ENCODE data around the gene SIN3B. TPM values are rescaled to one million over a fixed set of nuclear protein-coding genes. Genes with fewer than 3 reads are reported as not detected.
"Not testable (repeated sequence)": the region's sequence is repeated elsewhere in the genome, so short reads cannot be mapped to it uniquely, and the experiment has no call there.

Gene SIN3B
- total RNA-seq, 1 donor from 2014 or later = 68.5 TPM

DNA sequence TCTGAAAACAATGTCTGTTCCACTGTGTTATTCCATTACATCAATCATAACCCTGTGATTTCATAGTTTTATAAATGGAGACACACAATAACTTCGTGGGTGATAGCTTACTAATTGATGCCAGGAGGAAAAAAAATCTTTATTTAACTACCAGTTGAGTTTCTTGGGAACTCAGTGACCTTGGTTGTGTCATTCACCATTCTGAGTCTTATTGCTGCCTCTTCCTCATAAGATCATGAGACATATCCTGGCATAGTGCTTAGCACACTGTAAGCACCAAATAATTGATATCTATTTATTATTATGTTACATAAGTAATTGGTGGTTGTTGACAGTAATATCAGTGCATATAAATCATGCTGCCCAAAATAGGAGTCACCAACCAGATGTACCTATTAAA is 39.1 kb upstream of the SIN3B start:
- TF ChIP-seq, protein P1, sequence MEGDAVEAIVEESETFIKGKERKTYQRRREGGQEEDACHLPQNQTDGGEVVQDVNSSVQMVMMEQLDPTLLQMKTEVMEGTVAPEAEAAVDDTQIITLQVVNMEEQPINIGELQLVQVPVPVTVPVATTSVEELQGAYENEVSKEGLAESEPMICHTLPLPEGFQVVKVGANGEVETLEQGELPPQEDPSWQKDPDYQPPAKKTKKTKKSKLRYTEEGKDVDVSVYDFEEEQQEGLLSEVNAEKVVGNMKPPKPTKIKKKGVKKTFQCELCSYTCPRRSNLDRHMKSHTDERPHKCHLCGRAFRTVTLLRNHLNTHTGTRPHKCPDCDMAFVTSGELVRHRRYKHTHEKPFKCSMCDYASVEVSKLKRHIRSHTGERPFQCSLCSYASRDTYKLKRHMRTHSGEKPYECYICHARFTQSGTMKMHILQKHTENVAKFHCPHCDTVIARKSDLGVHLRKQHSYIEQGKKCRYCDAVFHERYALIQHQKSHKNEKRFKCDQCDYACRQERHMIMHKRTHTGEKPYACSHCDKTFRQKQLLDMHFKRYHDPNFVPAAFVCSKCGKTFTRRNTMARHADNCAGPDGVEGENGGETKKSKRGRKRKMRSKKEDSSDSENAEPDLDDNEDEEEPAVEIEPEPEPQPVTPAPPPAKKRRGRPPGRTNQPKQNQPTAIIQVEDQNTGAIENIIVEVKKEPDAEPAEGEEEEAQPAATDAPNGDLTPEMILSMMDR (IDR thresholded peaks at IDR 0.05) = no peak
- TF ChIP-seq POLR2A (IDR thresholded peaks at IDR 0.05) = no peak
- TF ChIP-seq POLR2AphosphoS5 (IDR thresholded peaks at IDR 0.05; ENCODE audit: insufficient read depth in 1 of 2, low read depth in 1 of 2) = no peak
- no peaks in the 10 kb centered on the region for H3K4me1 ChIP-seq
- H3K9me3 ChIP-seq = peaks cover 8% of the 10 kb centered on the region
- H3K36me3 ChIP-seq = no peaks in the 10 kb centered on the region
- no peak overlapping the region for H3K4me3 ChIP-seq
- intact Hi-C loops (cut with DNase I) = no loop called here
- no peak for DNase-seq (ENCODE audit: extremely low spot score in 2 of 2)
- no peak overlapping the region for H3K27ac ChIP-seq
- H3K27me3 ChIP-seq = no peaks in the 10 kb centered on the region

DNA sequence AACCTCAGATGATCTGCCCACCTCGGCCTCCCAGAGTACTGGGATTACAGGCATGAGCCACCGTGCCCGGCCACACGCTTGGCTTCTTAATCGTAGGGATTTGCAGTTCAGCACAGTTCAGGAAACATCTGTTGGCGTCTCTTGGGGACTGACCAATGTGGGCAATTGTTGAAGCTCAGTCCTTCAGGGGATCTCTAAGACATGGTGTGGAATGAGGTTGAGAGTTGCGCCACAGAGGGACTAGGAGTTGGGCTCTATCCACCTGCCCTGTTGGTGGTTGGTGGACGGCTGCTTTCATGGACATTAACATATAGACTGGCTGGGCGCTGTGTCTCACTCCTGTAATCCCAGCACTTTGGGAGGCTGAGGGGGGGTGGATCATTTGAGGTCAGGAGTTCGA is 37.3 kb upstream of the SIN3B start:
- Histone ChIP-seq H3K4me1 (no peaks in the 10 kb centered on the region), H3K4me3 (no peak overlapping the region), H3K9me3 (peaks cover 8% of the 10 kb centered on the region), H3K36me3 (no peaks in the 10 kb centered on the region), H3K27me3 (no peaks in the 10 kb centered on the region), H3K27ac (no peak overlapping the region)
- no peak for DNase-seq (ENCODE audit: extremely low spot score in 2 of 2)
- intact Hi-C loops (cut with DNase I) = no loop called here
- TF ChIP-seq POLR2AphosphoS5 (IDR thresholded peaks at IDR 0.05; ENCODE audit: insufficient read depth in 1 of 2, low read depth in 1 of 2) = no peak
- TF ChIP-seq, protein P1 (IDR thresholded peaks at IDR 0.05) = no peak
- no peak for TF ChIP-seq POLR2A (IDR thresholded peaks at IDR 0.05)

DNA sequence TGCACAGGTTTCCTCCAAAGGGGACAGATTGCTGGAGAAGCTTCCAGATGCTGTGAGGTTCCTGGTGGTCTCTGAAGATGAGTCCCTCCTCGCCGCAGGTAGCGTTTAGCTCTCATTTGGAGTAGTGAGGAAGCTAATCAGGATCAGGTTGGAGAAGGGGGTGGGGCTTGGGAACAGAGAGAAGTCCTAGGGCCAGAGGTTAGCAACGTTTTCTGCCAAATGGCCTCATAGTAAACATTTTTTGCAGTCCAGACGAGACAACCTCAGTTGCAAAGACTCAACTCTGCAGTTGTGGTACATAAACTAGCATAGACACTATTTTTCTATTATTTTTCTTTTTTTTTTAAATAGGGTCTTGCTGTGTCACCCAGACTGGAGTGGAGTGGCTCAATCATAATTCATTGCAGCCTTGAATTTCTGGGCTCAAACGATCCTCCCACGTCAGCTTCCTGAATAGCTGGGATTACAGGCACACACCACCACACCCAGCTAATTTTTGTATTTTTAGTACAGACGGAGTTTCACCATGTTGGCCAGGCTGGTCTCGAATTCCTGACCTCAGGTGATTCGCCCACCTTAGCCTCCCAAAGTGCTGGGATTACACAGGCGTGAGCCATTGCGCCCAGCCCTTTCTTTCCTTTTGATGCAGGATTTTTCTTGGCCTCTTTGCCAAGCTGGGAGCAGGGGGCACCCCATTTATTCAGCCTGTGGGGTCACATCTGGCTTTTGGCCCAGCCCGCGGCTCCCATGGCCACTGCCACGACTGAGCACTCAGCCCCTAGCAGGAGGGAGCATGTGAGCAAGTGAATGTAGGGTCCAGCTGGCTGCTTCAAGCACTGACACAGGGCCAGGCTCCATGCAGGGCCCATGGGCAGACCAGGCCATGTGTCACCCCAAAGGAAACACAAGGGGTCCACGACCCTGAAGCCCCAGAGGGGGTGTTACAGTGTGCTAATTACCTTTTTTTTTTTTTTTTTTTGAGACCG is 34.4 kb upstream of the SIN3B start:
- no peaks in the 10 kb centered on the region for H3K9me3 ChIP-seq
- H3K27ac ChIP-seq = no peak overlapping the region
- H3K27me3 ChIP-seq = no peaks in the 10 kb centered on the region
- DNase-seq (ENCODE audit: extremely low spot score in 2 of 2) = no peak
- intact Hi-C loops (cut with DNase I) = no loop called here
- no peaks in the 10 kb centered on the region for H3K4me1 ChIP-seq
- TF ChIP-seq POLR2AphosphoS5 (IDR thresholded peaks at IDR 0.05; ENCODE audit: insufficient read depth in 1 of 2, low read depth in 1 of 2) = no peak
- no peak for TF ChIP-seq POLR2A (IDR thresholded peaks at IDR 0.05)
- TF ChIP-seq, protein P1 (IDR thresholded peaks at IDR 0.05) = no peak
- H3K36me3 ChIP-seq = no peaks in the 10 kb centered on the region
- H3K4me3 ChIP-seq = no peak overlapping the region

DNA sequence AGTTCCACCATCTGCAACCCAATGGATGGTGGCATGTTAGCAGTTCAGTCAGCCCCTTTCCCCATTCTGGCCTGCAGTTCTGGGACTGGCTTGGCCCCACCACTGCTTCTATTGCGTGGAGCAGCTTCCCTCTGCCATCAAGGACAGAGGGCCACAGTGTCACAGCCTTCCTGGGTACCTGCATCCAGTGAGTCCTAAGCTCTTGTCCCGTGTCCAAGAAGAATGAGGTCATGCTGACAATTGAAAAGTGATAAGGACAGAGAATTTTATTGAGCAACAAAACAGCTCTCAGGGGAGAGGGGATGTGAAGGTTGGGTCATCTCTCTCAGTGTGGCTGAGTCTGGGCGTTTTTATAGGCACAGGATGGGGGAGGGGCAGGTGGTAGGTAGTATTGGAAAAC is 33.5 kb upstream of the SIN3B start:
- no peak overlapping the region for H3K4me3 ChIP-seq
- H3K36me3 ChIP-seq = no peaks in the 10 kb centered on the region
- TF ChIP-seq, protein P1 (IDR thresholded peaks at IDR 0.05) = no peak
- TF ChIP-seq POLR2AphosphoS5 (IDR thresholded peaks at IDR 0.05; ENCODE audit: insufficient read depth in 1 of 2, low read depth in 1 of 2) (no peak), POLR2A (IDR thresholded peaks at IDR 0.05) (no peak)
- no peak for DNase-seq (ENCODE audit: extremely low spot score in 2 of 2)
- H3K27ac ChIP-seq = no peak overlapping the region
- no peaks in the 10 kb centered on the region for H3K4me1 ChIP-seq
- H3K9me3 ChIP-seq = no peaks in the 10 kb centered on the region
- intact Hi-C loops (cut with DNase I) = no loop called here
- H3K27me3 ChIP-seq = no peaks in the 10 kb centered on the region

DNA sequence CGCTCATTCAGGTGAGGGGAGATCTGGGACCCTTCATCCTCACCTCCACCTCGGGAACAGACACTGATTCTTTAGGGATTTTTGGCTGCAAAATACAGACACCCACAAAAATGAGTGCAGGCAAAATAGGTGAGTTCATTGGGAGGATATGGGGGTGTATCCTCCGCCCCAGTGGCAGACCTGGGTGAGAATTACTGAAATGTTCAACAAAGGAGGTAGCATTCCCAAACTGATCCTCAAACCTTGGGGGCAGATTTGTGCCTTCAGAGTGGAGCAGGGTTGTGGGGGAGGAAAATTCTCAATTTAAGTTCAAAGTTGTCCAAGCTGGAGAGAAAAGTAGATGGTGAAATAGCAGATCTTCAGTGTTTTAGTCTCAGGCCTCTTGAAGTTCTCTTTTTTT is 31.3 kb upstream of the SIN3B start:
- no peak overlapping the region for H3K4me3 ChIP-seq
- no peak for DNase-seq (ENCODE audit: extremely low spot score in 2 of 2)
- no peaks in the 10 kb centered on the region for H3K4me1 ChIP-seq
- H3K27ac ChIP-seq = no peak overlapping the region
- TF ChIP-seq POLR2A (IDR thresholded peaks at IDR 0.05) (no peak), POLR2AphosphoS5 (IDR thresholded peaks at IDR 0.05; ENCODE audit: insufficient read depth in 1 of 2, low read depth in 1 of 2) (no peak)
- TF ChIP-seq, protein P1 (IDR thresholded peaks at IDR 0.05) = no peak
- no peaks in the 10 kb centered on the region for H3K36me3 ChIP-seq
- H3K27me3 ChIP-seq = no peaks in the 10 kb centered on the region
- intact Hi-C loops (cut with DNase I) = no loop called here
- H3K9me3 ChIP-seq = no peaks in the 10 kb centered on the region

DNA sequence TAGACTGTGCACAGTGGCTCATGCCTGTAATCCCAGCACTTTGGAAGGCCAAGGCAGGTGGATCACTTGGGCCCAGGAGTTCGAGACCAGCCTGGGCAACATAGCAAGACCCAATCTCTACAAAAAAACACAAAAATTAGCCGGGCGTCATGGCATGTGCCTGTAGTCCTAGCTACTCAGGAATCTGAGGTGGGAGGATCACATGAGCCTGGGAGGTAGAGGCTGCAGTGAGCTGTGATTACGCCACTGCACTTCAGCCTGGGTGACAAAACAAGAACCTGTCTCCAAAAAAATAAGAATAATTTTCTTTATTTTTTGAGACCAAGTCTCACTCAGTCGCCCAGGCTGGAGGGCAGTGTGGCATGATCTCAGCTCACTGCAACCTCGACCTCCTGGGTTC is 30.9 kb upstream of the SIN3B start:
- H3K36me3 ChIP-seq; intact Hi-C loops (cut with DNase I); H3K27me3 ChIP-seq; H3K27ac ChIP-seq; H3K4me3 ChIP-seq; H3K9me3 ChIP-seq; DNase-seq (ENCODE audit: extremely low spot score in 2 of 2); H3K4me1 ChIP-seq: not testable (repeated sequence)

Data from vagina (tissue), 2 donors.